HCT116 (cell line): ENCODE results near the gene HDGFL1. TPM values are rescaled to one million over a fixed set of nuclear protein-coding genes. Genes with fewer than 3 reads are reported as not detected.

ENCODE experiments used
- ATAC-seq: fragments of 200-7000 bp; cut with Tn5 transposase; 2 replicates; pipeline ENCODE4 v1.9.1; 2020; ENCODE audit warnings: mild to moderate bottlenecking, moderate library complexity
- BruUV-seq: library from RNA; stranded (reverse); fragments of 400-500 nt; replicated peaks from 2 replicates; lab custom pipeline; 2021; lab: Mats Ljungman, UMichigan
- CTCF ChIA-PET: fragments of 300-600 bp; sonication (Branson Sonifier 250); formaldehyde crosslinking; loops from one replicate; lab custom pipeline; 2021; ENCODE audit warnings: antibody characterized with exemption; lab: Charles Lee
- POLR2A ChIA-PET: fragments of 300-600, 350-600 bp; sonication (Branson Sonifier 250); formaldehyde crosslinking; loops from one replicate; lab custom pipeline; 2021; ENCODE audit warnings: antibody characterized with exemption; lab: Charles Lee
- RAD21 ChIA-PET, 2 experiments: fragments of 300-600 bp; sonication (Branson Sonifier 250); formaldehyde crosslinking; loops; one replicate each; lab custom pipeline; 2023; ENCODE audit warnings: low total read pairs in 2 of 2; ENCODE audit not compliant: uncharacterized antibody in 2 of 2, unreplicated experiment in 2 of 2, low non-redundant PET in 1 of 2; lab: Charles Lee
- DNase-seq: peaks from one replicate; pipeline ENCODE4 v3.0.0-alpha.2; 2010; ENCODE audit warnings: low read depth, low spot score
- H2AFZ ChIP-seq: fragments of 200-600 bp; shearing (Covaris generic), sonication (generic); 2 replicates; pipeline ENCODE4 v1.6.1; 2017; ENCODE audit warnings: low read depth, mixed run types, mixed read lengths, antibody characterized with exemption, low read length; ENCODE audit not compliant: poor library complexity, severe bottlenecking
- H3K27ac ChIP-seq: 2 replicates; pipeline ENCODE4 v1.5.1; 2012; ENCODE audit warnings: low read depth, low read length
- H3K27me3 ChIP-seq: fragments of 200-600 bp; sonication (generic); 2 replicates; pipeline ENCODE4 v1.6.1; 2016; ENCODE audit warnings: mixed run types, low read length, mixed read lengths; ENCODE audit not compliant: insufficient read depth
- H3K36me3 ChIP-seq, 2 experiments: fragments of 200-500 bp in 1 of 2; fragments of 200-600 bp in 1 of 2; sonication (Bioruptor generic) in 1 of 2; sonication (generic) in 1 of 2; 2 replicates each; pipeline versions ENCODE4 v1.5.1 to v1.6.1; 2014 to 2016; ENCODE audit warnings: low read length in 2 of 2, inconsistent platforms in 1 of 2, mixed read lengths in 1 of 2, mixed run types in 1 of 2; ENCODE audit not compliant: insufficient read depth in 2 of 2, control insufficient read depth in 1 of 2
- H3K4me1 ChIP-seq, 2 experiments: fragments of 200-600 bp in 1 of 2; sonication (generic) in 1 of 2; 2 replicates each; pipeline versions ENCODE4 v1.5.1 to v1.6.1; 2012 to 2017; ENCODE audit warnings: low read length in 2 of 2, inconsistent platforms in 1 of 2, mild to moderate bottlenecking in 1 of 2, mixed read lengths in 1 of 2, mixed run types in 1 of 2, moderate library complexity in 1 of 2; ENCODE audit not compliant: insufficient read depth in 2 of 2, control insufficient read depth in 1 of 2
- H3K4me2 ChIP-seq: fragments of 200-600 bp; sonication (generic); 2 replicates; pipeline ENCODE4 v1.6.1; 2017; ENCODE audit warnings: mixed run types, low read length, mixed read lengths
- H3K4me3 ChIP-seq, 2 experiments: fragments of 200-600 bp in 1 of 2; sonication (generic) in 1 of 2; replicated peaks in 1 of 2; 2 replicates each; pipeline ENCODE4 v1.5.1; 2011 to 2016; ENCODE audit warnings: low read length in 2 of 2, control low read depth in 1 of 2, low read depth in 1 of 2, mild to moderate bottlenecking in 1 of 2, mixed read lengths in 1 of 2, mixed run types in 1 of 2
- H3K79me2 ChIP-seq: fragments of 200-600 bp; sonication (generic); 2 replicates; pipeline ENCODE4 v1.6.1; 2017; ENCODE audit warnings: mild to moderate bottlenecking, mixed run types, low read length, moderate library complexity, mixed read lengths; ENCODE audit not compliant: insufficient read depth
- H3K9ac ChIP-seq: fragments of 200-600 bp; sonication (generic); 2 replicates; pipeline ENCODE4 v1.6.1; 2016; ENCODE audit warnings: low read length, mixed read lengths
- H3K9me2 ChIP-seq: fragments of 200-600 bp; sonication (generic), shearing (Covaris generic); 2 replicates; pipeline ENCODE4 v1.6.1; 2017; ENCODE audit warnings: mixed run types, mild to moderate bottlenecking, moderate library complexity; ENCODE audit not compliant: insufficient read depth
- H3K9me3 ChIP-seq, 2 experiments: fragments of 200-500 bp in 1 of 2; fragments of 200-600 bp in 1 of 2; sonication (Bioruptor generic) in 1 of 2; sonication (generic) in 1 of 2; 2 replicates each; pipeline ENCODE4 v1.6.1; 2014 to 2017; ENCODE audit warnings: low read length in 2 of 2, mixed read lengths in 2 of 2, inconsistent platforms in 1 of 2, low read depth in 1 of 2, mild to moderate bottlenecking in 1 of 2, mixed run types in 1 of 2, moderate library complexity in 1 of 2; ENCODE audit not compliant: control insufficient read depth in 1 of 2, insufficient read depth in 1 of 2
- H4K20me1 ChIP-seq: fragments of 200-600 bp; sonication (generic), shearing (Covaris generic); 2 replicates; pipeline ENCODE4 v1.6.1; 2017; ENCODE audit warnings: mixed run types, mild to moderate bottlenecking, moderate library complexity; ENCODE audit not compliant: insufficient read depth
- CBX3 ChIP-seq: IDR thresholded peaks from 2 replicates; pipeline ENCODE4 v1.6.1; 2012; ENCODE audit warnings: low read depth
- CEBPB ChIP-seq: IDR thresholded peaks from 2 replicates; pipeline ENCODE4 v1.6.1; 2012; ENCODE audit warnings: low read depth
- EGR1 ChIP-seq: IDR thresholded peaks from 2 replicates; pipeline ENCODE4 v1.6.1; 2012; ENCODE audit warnings: low read depth
- ELF1 ChIP-seq: IDR thresholded peaks from 2 replicates; pipeline ENCODE4 v1.6.1; 2012; ENCODE audit warnings: low read depth, borderline replicate concordance
- EZH2 ChIP-seq: fragments of 200-600 bp; sonication (generic); IDR thresholded peaks from 2 replicates; pipeline ENCODE4 v1.6.1; 2017; ENCODE audit warnings: antibody characterized with exemption, mixed run types
- FOSL1 ChIP-seq: IDR thresholded peaks from 2 replicates; pipeline ENCODE4 v1.6.1; 2012; ENCODE audit warnings: low read depth
- JUND ChIP-seq: IDR thresholded peaks from 2 replicates; pipeline ENCODE4 v1.6.1; 2012
- POLR2AphosphoS5 ChIP-seq: IDR thresholded peaks from 2 replicates; pipeline ENCODE4 v1.6.1; 2011; ENCODE audit warnings: mild to moderate bottlenecking, low read depth, low read length, moderate library complexity
- SRF ChIP-seq: IDR thresholded peaks from 2 replicates; pipeline ENCODE4 v1.6.1; 2012; ENCODE audit warnings: low read depth
- TCF7L2 ChIP-seq: IDR thresholded peaks from 2 replicates; pipeline ENCODE4 v1.7.0; 2011; ENCODE audit warnings: borderline replicate concordance, inconsistent platforms; ENCODE audit not compliant: insufficient read depth, insufficient read length; ENCODE audit errors: extremely low read depth
- ZNF274 ChIP-seq: fragments of 200-500 bp; sonication (Bioruptor generic); IDR thresholded peaks from 2 replicates; pipeline ENCODE4 v1.6.1; 2014; ENCODE audit warnings: mild to moderate bottlenecking, low read depth, low read length, inconsistent platforms
- intact Hi-C: fragments of 100-400 bp; cut with micrococcal nuclease; formaldehyde crosslinking; loops from 2 replicates; pipeline ENCODE4 v1.10.0; 2022
- total RNA-seq: library from RNA; stranded (reverse); gene quantifications from one replicate; pipeline ENCODE4 v1.2.1, GENCODE V29; 2021; ENCODE audit not compliant: unreplicated experiment
- TF ChIP-seq, protein P1 (sequence below): IDR thresholded peaks from 2 replicates; pipeline ENCODE4 v1.6.1; 2012; ENCODE audit warnings: low read depth
- TF ChIP-seq, protein P2 (sequence below): IDR thresholded peaks from 2 replicates; pipeline ENCODE4 v1.6.1; 2012

The HDGFL1 gene
- total RNA-seq, 1 experiment from 2014 or later = not detected

DNA sequence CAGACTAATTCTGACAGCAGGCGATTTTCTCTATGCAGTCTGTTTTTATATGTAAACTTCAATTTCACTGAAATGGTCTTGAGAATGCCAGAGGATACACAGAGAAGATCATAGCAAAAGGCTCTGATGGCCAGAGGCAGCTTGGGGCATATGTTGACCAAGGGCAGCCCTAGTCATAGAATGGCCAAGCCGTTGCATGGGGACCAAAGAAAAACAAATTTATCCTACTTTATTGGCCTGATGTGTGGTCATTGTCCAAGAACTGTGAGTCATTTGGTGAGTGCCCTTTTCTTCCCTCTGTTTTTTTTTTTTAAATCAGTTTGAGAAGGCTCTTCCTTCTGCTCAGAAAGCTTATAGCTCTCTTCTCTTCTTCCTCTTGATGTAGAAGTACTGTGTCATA is 5.8 kb downstream of the HDGFL1 start:
- H3K27ac ChIP-seq = no peak overlapping the region
- H2AFZ ChIP-seq = no peak overlapping the region
- no peaks in the 10 kb centered on the region for H3K9me3 ChIP-seq
- BruUV-seq = no TSS peak
- H3K36me3 ChIP-seq = no peaks in the 10 kb centered on the region
- H3K4me2 ChIP-seq = no peak overlapping the region
- H3K27me3 ChIP-seq = no peaks in the 10 kb centered on the region
- intact Hi-C loops = no loop called here
- ChIA-PET POLR2A (no interaction called here), RAD21 (no interaction called here), CTCF (no interaction called here)
- no peaks in the 10 kb centered on the region for H4K20me1 ChIP-seq
- no peak overlapping the region for H3K9ac ChIP-seq
- H3K9me2 ChIP-seq = no peaks in the 10 kb centered on the region
- no peak overlapping the region for H3K4me3 ChIP-seq
- H3K79me2 ChIP-seq = no peaks in the 10 kb centered on the region
- ATAC-seq = no peak
- TF ChIP-seq CEBPB = no peak
- H3K4me1 ChIP-seq = no peaks in the 10 kb centered on the region
- DNase-seq = no peak

DNA sequence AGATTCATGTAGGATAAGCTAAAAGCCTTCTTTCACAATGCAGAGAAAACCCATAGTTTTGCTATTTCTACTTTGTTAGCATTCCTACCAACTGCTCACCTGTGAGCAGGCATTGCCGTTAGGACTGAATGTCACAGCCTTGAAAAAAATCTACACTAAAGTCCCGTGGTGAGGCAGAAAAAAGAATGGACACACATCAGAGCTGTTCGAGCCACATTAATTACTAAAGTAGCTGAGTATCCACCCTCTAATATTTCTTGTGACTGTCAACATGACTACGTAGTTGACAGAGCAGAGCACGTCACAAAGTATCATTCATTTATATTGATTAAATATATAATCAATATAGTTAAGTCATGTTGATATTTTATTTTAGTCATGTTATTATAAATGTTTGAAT is 10.1 kb downstream of the HDGFL1 start:
- ATAC-seq = no peak
- intact Hi-C loops = no loop called here
- CTCF ChIA-PET = no interaction called here

More for the DNA sequence above, 10.1 kb downstream of the HDGFL1 start:
- Histone ChIP-seq H3K79me2 (no peaks in the 10 kb centered on the region), H3K27me3 (no peaks in the 10 kb centered on the region), H3K4me3 (no peak overlapping the region), H3K27ac (no peak overlapping the region), H3K4me1 (no peaks in the 10 kb centered on the region), H3K36me3 (no peaks in the 10 kb centered on the region), H3K9ac (no peak overlapping the region), H3K4me2 (no peak overlapping the region), H3K9me2 (no peaks in the 10 kb centered on the region), H2AFZ (no peak overlapping the region), H3K9me3 (no peaks in the 10 kb centered on the region), H4K20me1 (no peaks in the 10 kb centered on the region)
- BruUV-seq = no TSS peak
- no peak for DNase-seq
- no peak for TF ChIP-seq EGR1
- no peak for TF ChIP-seq CBX3
- TF ChIP-seq JUND = no peak
- TF ChIP-seq FOSL1 = no peak
- TF ChIP-seq, protein P1, sequence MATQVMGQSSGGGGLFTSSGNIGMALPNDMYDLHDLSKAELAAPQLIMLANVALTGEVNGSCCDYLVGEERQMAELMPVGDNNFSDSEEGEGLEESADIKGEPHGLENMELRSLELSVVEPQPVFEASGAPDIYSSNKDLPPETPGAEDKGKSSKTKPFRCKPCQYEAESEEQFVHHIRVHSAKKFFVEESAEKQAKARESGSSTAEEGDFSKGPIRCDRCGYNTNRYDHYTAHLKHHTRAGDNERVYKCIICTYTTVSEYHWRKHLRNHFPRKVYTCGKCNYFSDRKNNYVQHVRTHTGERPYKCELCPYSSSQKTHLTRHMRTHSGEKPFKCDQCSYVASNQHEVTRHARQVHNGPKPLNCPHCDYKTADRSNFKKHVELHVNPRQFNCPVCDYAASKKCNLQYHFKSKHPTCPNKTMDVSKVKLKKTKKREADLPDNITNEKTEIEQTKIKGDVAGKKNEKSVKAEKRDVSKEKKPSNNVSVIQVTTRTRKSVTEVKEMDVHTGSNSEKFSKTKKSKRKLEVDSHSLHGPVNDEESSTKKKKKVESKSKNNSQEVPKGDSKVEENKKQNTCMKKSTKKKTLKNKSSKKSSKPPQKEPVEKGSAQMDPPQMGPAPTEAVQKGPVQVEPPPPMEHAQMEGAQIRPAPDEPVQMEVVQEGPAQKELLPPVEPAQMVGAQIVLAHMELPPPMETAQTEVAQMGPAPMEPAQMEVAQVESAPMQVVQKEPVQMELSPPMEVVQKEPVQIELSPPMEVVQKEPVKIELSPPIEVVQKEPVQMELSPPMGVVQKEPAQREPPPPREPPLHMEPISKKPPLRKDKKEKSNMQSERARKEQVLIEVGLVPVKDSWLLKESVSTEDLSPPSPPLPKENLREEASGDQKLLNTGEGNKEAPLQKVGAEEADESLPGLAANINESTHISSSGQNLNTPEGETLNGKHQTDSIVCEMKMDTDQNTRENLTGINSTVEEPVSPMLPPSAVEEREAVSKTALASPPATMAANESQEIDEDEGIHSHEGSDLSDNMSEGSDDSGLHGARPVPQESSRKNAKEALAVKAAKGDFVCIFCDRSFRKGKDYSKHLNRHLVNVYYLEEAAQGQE = no peak
- no peak for TF ChIP-seq POLR2AphosphoS5
- no peak for TF ChIP-seq EZH2
- TF ChIP-seq ELF1 = no peak
- TF ChIP-seq TCF7L2 = no peak
- no peak for TF ChIP-seq SRF
- TF ChIP-seq, protein P2, sequence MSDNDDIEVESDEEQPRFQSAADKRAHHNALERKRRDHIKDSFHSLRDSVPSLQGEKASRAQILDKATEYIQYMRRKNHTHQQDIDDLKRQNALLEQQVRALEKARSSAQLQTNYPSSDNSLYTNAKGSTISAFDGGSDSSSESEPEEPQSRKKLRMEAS = no peak
- no peak for TF ChIP-seq ZNF274
- ChIA-PET RAD21 (no interaction called here), POLR2A (no interaction called here)
